NB4 (cell line): ENCODE measurements around the gene CTTN.

Source experiments
- POLR2A ChIP-seq: IDR thresholded peaks from 2 replicates; pipeline ENCODE4 v1.6.1; 2011; ENCODE audit warnings: mild to moderate bottlenecking; ENCODE audit not compliant: insufficient read length; ENCODE audit errors: extremely low read depth
- TF ChIP-seq, protein P1 (sequence below): IDR thresholded peaks from one replicate; pipeline ENCODE4 v1.5.1; 2012; ENCODE audit warnings: low read depth, low read length
- TF ChIP-seq, protein P2 (sequence below): IDR thresholded peaks from 2 replicates; pipeline ENCODE4 v1.6.1; 2011; ENCODE audit warnings: low read depth, low read length

DNA sequence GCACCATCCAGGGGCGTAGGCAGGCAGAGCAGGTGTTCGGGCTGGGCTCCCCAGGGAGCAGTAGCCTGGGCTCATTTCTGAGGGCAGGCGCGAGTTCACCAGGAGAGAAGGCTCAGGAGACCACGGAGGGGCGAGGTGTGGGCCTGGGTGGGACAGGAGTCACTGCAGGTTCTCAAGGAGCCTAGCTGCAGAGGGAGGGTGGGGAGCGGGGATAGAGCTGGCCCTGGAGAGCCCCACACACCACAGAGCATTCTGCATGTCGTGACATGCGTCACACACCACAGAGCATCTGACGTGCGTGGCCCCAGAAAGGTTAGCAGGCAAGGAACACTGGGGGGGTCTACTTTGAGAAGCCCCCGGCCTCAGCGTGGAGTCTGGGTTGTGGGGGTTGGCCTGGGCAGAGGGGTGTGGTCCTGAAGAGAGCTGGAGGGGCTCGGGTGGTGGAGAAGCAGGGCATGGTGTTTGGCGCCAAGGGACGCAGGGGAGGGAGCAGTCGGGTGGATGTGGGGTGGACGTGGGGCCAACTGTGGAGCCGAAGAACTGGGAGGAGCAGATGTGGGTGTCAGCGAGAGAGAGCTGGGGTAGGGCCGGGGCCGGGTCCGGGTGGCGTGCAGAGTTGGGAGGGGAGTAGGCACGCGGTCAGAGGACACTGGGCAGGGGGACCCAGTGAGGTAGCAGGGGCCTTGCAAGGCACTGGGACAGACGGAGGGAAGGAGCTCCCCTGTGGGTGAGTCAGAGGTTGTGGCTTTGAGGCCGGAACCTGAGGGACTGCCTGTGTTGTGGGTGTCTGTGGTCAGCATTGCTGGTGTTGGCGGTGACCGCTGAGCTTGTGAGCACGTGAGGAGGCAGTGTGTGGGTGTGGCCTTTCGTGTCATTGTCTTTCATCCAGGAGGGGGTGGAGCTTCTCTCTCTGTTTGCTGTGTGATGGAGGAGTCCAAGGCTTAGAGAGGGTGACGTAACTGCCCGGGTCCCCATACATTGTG is 25.5 kb downstream of the CTTN start:
- TF ChIP-seq, protein P1, sequence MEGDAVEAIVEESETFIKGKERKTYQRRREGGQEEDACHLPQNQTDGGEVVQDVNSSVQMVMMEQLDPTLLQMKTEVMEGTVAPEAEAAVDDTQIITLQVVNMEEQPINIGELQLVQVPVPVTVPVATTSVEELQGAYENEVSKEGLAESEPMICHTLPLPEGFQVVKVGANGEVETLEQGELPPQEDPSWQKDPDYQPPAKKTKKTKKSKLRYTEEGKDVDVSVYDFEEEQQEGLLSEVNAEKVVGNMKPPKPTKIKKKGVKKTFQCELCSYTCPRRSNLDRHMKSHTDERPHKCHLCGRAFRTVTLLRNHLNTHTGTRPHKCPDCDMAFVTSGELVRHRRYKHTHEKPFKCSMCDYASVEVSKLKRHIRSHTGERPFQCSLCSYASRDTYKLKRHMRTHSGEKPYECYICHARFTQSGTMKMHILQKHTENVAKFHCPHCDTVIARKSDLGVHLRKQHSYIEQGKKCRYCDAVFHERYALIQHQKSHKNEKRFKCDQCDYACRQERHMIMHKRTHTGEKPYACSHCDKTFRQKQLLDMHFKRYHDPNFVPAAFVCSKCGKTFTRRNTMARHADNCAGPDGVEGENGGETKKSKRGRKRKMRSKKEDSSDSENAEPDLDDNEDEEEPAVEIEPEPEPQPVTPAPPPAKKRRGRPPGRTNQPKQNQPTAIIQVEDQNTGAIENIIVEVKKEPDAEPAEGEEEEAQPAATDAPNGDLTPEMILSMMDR: no peak
- TF ChIP-seq POLR2A: no peak
- TF ChIP-seq, protein P2, sequence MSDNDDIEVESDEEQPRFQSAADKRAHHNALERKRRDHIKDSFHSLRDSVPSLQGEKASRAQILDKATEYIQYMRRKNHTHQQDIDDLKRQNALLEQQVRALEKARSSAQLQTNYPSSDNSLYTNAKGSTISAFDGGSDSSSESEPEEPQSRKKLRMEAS: peak; percentile 97
